SK-N-MC (cell line): ENCODE data around the gene COQ5.

ENCODE experiments used
- FOXP2 ChIP-seq: optimal IDR thresholded peaks from 2 replicates; pipeline ENCODE3; 2011; ENCODE audit warnings: mild to moderate bottlenecking, moderate library complexity; ENCODE audit not compliant: insufficient read depth; ENCODE audit errors: extremely low read length, control extremely low read depth
- POLR2AphosphoS5 ChIP-seq: IDR thresholded peaks from 2 replicates; pipeline ENCODE4 v1.6.1; 2012; ENCODE audit warnings: mild to moderate bottlenecking, low read depth, low read length, borderline replicate concordance

- TF ChIP-seq POLR2AphosphoS5 (no peak), FOXP2 (no peak)
These were observed 42.7 kb downstream of the COQ5 start for GRCh38 chr12:120485961-120486881.
